Dendritic cell treated with granulocyte-macrophage colony-stimulating factor and Interleukin-4, amounts not matched to agents 40 ng/mL and 50 ng/mL, for 4 days (primary cell): ENCODE measurements around the gene SLC7A9.
"Not testable (repeated sequence)": the region's sequence is repeated elsewhere in the genome, so short reads cannot be mapped to it uniquely, and the experiment has no call there.

Source experiments
- H3K27ac Mint-ChIP-seq: one replicate; pipeline ENCODE4 v1.8.0; 2022; ENCODE audit warnings: mild to moderate bottlenecking, mixed read lengths
- H3K27me3 Mint-ChIP-seq: one replicate; pipeline ENCODE4 v1.8.0; 2022; ENCODE audit warnings: mild to moderate bottlenecking, mixed read lengths
- H3K36me3 Mint-ChIP-seq: one replicate; pipeline ENCODE4 v1.8.0; 2022; ENCODE audit warnings: low read depth, mixed read lengths
- H3K4me1 Mint-ChIP-seq: one replicate; pipeline ENCODE4 v1.8.0; 2022; ENCODE audit warnings: low read depth, mixed read lengths
- H3K4me3 Mint-ChIP-seq: one replicate; pipeline ENCODE4 v1.8.0; 2022; ENCODE audit warnings: mild to moderate bottlenecking, moderate library complexity, mixed read lengths
- H3K9me3 Mint-ChIP-seq: one replicate; pipeline ENCODE4 v1.8.0; 2022; ENCODE audit warnings: mixed read lengths
- intact Hi-C: fragments of 100-400 bp; cut with micrococcal nuclease; formaldehyde crosslinking; loops from one replicate; pipeline ENCODE4 v1.15.0; 2022

SLC7A9 gene

GRCh38 chr19:32864318-32865007 is 5.1 kb downstream of the SLC7A9 start:
- no peak overlapping the region for H3K4me3 Mint-ChIP-seq
- no peaks in the 10 kb centered on the region for H3K4me1 Mint-ChIP-seq
- no peaks in the 10 kb centered on the region for H3K9me3 Mint-ChIP-seq
- intact Hi-C loops, result no loop called here
- H3K36me3 Mint-ChIP-seq, result no peaks in the 10 kb centered on the region
- no peaks in the 10 kb centered on the region for H3K27me3 Mint-ChIP-seq
- H3K27ac Mint-ChIP-seq, result no peak overlapping the region

- no peak overlapping the region for H3K27ac Mint-ChIP-seq
- intact Hi-C loops, result no loop called here
- no peaks in the 10 kb centered on the region for H3K36me3 Mint-ChIP-seq
- no peaks in the 10 kb centered on the region for H3K27me3 Mint-ChIP-seq
- H3K4me3 Mint-ChIP-seq, result no peak overlapping the region
- H3K9me3 Mint-ChIP-seq, result no peaks in the 10 kb centered on the region
- H3K4me1 Mint-ChIP-seq, result no peaks in the 10 kb centered on the region
These were observed 5.7 kb downstream of the SLC7A9 start for GRCh38 chr19:32863841-32864240.

GRCh38 chr19:32863301-32863700 is 6.3 kb downstream of the SLC7A9 start:
- Mint-ChIP-seq H3K4me1 (no peaks in the 10 kb centered on the region), H3K27me3 (no peaks in the 10 kb centered on the region), H3K27ac (no peak overlapping the region), H3K9me3 (no peaks in the 10 kb centered on the region), H3K4me3 (no peak overlapping the region), H3K36me3 (no peaks in the 10 kb centered on the region)
- intact Hi-C loops, result no loop called here

- Mint-ChIP-seq H3K9me3 (no peaks in the 10 kb centered on the region), H3K27ac (no peak overlapping the region), H3K4me3 (no peak overlapping the region), H3K36me3 (no peaks in the 10 kb centered on the region), H3K27me3 (no peaks in the 10 kb centered on the region), H3K4me1 (no peaks in the 10 kb centered on the region)
- intact Hi-C loops, result no loop called here
These were observed 6.8 kb downstream of the SLC7A9 start for GRCh38 chr19:32862741-32863140.

GRCh38 chr19:32862173-32862572 is 7.4 kb downstream of the SLC7A9 start:
- no peaks in the 10 kb centered on the region for H3K27me3 Mint-ChIP-seq
- H3K27ac Mint-ChIP-seq, result no peak overlapping the region
- no peaks in the 10 kb centered on the region for H3K9me3 Mint-ChIP-seq
- no peaks in the 10 kb centered on the region for H3K36me3 Mint-ChIP-seq
- H3K4me1 Mint-ChIP-seq, result no peaks in the 10 kb centered on the region
- H3K4me3 Mint-ChIP-seq, result no peak overlapping the region
- intact Hi-C loops, result no loop called here

- no peaks in the 10 kb centered on the region for H3K4me1 Mint-ChIP-seq
- H3K27ac Mint-ChIP-seq, result no peak overlapping the region
- no peak overlapping the region for H3K4me3 Mint-ChIP-seq
- no peaks in the 10 kb centered on the region for H3K9me3 Mint-ChIP-seq
- H3K27me3 Mint-ChIP-seq, result no peaks in the 10 kb centered on the region
- H3K36me3 Mint-ChIP-seq, result no peaks in the 10 kb centered on the region
- intact Hi-C loops, result no loop called here
These were observed 8.0 kb downstream of the SLC7A9 start for GRCh38 chr19:32861596-32861995.

GRCh38 chr19:32859591-32859990 is 10.0 kb downstream of the SLC7A9 start:
- intact Hi-C loops, result no loop called here
- Mint-ChIP-seq H3K9me3 (no peaks in the 10 kb centered on the region), H3K27ac (no peak overlapping the region), H3K4me1 (no peaks in the 10 kb centered on the region), H3K4me3 (no peak overlapping the region), H3K27me3 (no peaks in the 10 kb centered on the region), H3K36me3 (no peaks in the 10 kb centered on the region)

- Mint-ChIP-seq H3K27ac (no peak overlapping the region), H3K36me3 (no peaks in the 10 kb centered on the region), H3K4me3 (no peak overlapping the region), H3K9me3 (no peaks in the 10 kb centered on the region), H3K27me3 (no peaks in the 10 kb centered on the region), H3K4me1 (no peaks in the 10 kb centered on the region)
- intact Hi-C loops, result no loop called here
These were observed 11.0 kb downstream of the SLC7A9 start for GRCh38 chr19:32858559-32858958.

- no peaks in the 10 kb centered on the region for H3K9me3 Mint-ChIP-seq
- H3K4me1 Mint-ChIP-seq, result no peaks in the 10 kb centered on the region
- intact Hi-C loops, result no loop called here
- no peaks in the 10 kb centered on the region for H3K27me3 Mint-ChIP-seq
- no peak overlapping the region for H3K27ac Mint-ChIP-seq
- no peaks in the 10 kb centered on the region for H3K36me3 Mint-ChIP-seq
- no peak overlapping the region for H3K4me3 Mint-ChIP-seq
These were observed 11.4 kb downstream of the SLC7A9 start for GRCh38 chr19:32858155-32858554.

GRCh38 chr19:32857584-32857983 is 12.0 kb downstream of the SLC7A9 start:
- intact Hi-C loops, result no loop called here
- Mint-ChIP-seq H3K4me1 (no peaks in the 10 kb centered on the region), H3K27ac (no peak overlapping the region), H3K9me3 (no peaks in the 10 kb centered on the region), H3K36me3 (no peaks in the 10 kb centered on the region), H3K27me3 (no peaks in the 10 kb centered on the region), H3K4me3 (no peak overlapping the region)

GRCh38 chr19:32856818-32857217 is 12.7 kb downstream of the SLC7A9 start:
- H3K4me3 Mint-ChIP-seq, H3K9me3 Mint-ChIP-seq, H3K4me1 Mint-ChIP-seq, intact Hi-C loops, H3K36me3 Mint-ChIP-seq, H3K27me3 Mint-ChIP-seq, H3K27ac Mint-ChIP-seq: not testable (repeated sequence)

GRCh38 chr19:32852216-32852615 is 17.4 kb downstream of the SLC7A9 start:
- H3K27ac Mint-ChIP-seq, result no peak overlapping the region
- intact Hi-C loops, result no loop called here
- no peaks in the 10 kb centered on the region for H3K36me3 Mint-ChIP-seq
- no peaks in the 10 kb centered on the region for H3K9me3 Mint-ChIP-seq
- no peaks in the 10 kb centered on the region for H3K4me1 Mint-ChIP-seq
- no peak overlapping the region for H3K4me3 Mint-ChIP-seq
- no peaks in the 10 kb centered on the region for H3K27me3 Mint-ChIP-seq

- H3K27ac Mint-ChIP-seq, H3K36me3 Mint-ChIP-seq, H3K27me3 Mint-ChIP-seq, intact Hi-C loops, H3K4me3 Mint-ChIP-seq, H3K4me1 Mint-ChIP-seq: not testable (repeated sequence)
- peaks cover 22% of the 10 kb centered on the region for H3K9me3 Mint-ChIP-seq
These were observed 21.5 kb downstream of the SLC7A9 start for GRCh38 chr19:32848035-32848434.

- Mint-ChIP-seq H3K9me3 (peaks cover 49% of the 10 kb centered on the region), H3K36me3 (no peaks in the 10 kb centered on the region), H3K4me1 (no peaks in the 10 kb centered on the region), H3K4me3 (no peak overlapping the region), H3K27ac (no peak overlapping the region), H3K27me3 (no peaks in the 10 kb centered on the region)
- intact Hi-C loops, result no loop called here
These were observed 25.8 kb downstream of the SLC7A9 start for GRCh38 chr19:32843716-32844245.

GRCh38 chr19:32842061-32842460 is 27.5 kb downstream of the SLC7A9 start:
- Mint-ChIP-seq H3K27ac (no peak overlapping the region), H3K9me3 (peaks cover 51% of the 10 kb centered on the region), H3K36me3 (no peaks in the 10 kb centered on the region)

More at GRCh38 chr19:32842061-32842460, 27.5 kb downstream of the SLC7A9 start:
- H3K4me1 Mint-ChIP-seq, result no peaks in the 10 kb centered on the region
- H3K4me3 Mint-ChIP-seq, result no peak overlapping the region
- intact Hi-C loops, result no loop called here
- H3K27me3 Mint-ChIP-seq, result no peaks in the 10 kb centered on the region
